ENCODE measurements around the gene C20orf141. TPM values are rescaled to one million over a fixed set of nuclear protein-coding genes. Genes with fewer than 3 reads are reported as not detected.
A peak's percentile ranks its signal among the peaks of the same experiment; 100 is the strongest.

Gene C20orf141
- total and polyA plus RNA-seq, 11 donors = not detected

DNA sequence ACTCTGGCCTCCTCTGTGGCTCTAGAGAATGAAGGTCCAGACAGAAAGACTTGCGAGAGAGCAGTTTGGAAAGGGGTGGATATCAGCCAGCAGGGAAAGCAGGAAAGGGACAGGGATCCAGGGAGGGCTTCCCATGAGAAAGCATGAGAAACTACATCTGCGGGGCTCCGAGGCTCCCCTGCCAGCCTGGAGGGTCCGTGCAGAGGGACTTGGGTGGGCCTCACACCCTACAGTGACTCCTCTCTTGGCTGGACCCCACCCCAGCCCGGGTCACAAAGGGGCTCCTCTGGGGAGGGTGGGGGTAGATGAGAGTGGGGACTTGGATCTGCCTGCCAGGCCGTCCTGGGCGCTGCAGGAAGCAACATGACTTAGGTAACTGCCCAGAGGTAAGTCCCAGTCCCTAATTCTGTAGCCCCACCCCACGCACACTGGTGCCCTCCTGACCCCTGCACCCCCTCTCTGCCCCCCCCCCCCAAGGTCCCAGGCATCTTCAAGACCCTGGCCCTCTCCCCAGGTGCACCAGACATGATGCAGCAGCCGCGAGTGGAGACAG lies 1.3 kb downstream of the C20orf141 start, which contains the start of gene TMEM239:
TMEM239 (plus strand) TSS at position 335 of the 553 bp plus-strand sequence; CDS start at position 526, 191 bp downstream.
- Histone ChIP-seq H3K27me3 (peaks cover 5 to 39% (median 15%) of the 10 kb centered on the region in 9 donors), H3K36me3 (no peaks in the 10 kb centered on the region), H3K4me1 (peaks cover 0 to 13% (median 0%) of the 10 kb centered on the region in 12 donors), H3K4me3 (no peak within 1 kb of the TSS), H3K27ac (peak within 1 kb of the TSS in 1 of 12 donors; percentile 49), H3K9me3 (peaks cover 0 to 16% (median 7%) of the 10 kb centered on the region in 12 donors)
- DNase-seq = no peak
- ATAC-seq = no peak
- TF ChIP-seq, protein P1, sequence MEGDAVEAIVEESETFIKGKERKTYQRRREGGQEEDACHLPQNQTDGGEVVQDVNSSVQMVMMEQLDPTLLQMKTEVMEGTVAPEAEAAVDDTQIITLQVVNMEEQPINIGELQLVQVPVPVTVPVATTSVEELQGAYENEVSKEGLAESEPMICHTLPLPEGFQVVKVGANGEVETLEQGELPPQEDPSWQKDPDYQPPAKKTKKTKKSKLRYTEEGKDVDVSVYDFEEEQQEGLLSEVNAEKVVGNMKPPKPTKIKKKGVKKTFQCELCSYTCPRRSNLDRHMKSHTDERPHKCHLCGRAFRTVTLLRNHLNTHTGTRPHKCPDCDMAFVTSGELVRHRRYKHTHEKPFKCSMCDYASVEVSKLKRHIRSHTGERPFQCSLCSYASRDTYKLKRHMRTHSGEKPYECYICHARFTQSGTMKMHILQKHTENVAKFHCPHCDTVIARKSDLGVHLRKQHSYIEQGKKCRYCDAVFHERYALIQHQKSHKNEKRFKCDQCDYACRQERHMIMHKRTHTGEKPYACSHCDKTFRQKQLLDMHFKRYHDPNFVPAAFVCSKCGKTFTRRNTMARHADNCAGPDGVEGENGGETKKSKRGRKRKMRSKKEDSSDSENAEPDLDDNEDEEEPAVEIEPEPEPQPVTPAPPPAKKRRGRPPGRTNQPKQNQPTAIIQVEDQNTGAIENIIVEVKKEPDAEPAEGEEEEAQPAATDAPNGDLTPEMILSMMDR (IDR thresholded peaks at IDR 0.05) = no peak
- no peak for TF ChIP-seq POLR2A (IDR thresholded peaks at IDR 0.05)
- 58 to 82% (median 71%) methylated on average over 8 to 10 of the region's 10 CpGs for WGBS, 4 donors
- intact Hi-C loops (cut with DNase I) = no loop called here

DNA sequence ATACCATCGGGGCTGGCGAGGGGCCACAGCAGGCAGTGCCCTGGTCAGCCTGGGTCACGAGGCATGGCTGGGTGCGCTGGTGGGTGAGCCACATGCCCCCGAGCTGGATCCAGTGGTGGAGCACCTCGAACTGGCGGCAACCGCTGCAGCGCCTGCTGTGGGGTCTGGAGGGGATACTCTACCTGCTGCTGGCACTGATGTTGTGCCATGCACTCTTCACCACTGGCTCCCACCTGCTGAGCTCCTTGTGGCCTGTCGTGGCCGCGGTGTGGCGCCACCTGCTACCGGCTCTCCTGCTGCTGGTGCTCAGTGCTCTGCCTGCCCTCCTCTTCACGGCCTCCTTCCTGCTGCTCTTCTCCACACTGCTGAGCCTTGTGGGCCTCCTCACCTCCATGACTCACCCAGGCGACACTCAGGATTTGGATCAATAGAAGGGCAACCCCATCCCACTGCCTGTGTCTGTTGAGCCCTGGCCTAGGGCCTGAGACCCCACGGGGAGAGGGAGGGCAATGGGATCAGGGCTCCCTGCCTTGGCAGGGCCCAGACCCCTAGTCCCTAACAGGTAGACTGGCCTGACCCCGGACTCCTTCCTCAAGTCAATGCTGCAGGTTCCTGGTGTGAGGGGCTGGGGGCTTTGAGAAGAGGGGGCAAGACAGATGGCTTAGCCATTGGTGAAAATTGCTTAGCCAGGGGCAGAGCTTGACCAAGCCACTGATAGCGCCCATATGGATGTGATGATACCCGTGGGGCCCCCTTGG lies 2.0 kb downstream of the C20orf141 start:
- no peak for DNase-seq
- H3K4me3 ChIP-seq = no peak overlapping the region
- H3K27ac ChIP-seq = no peak overlapping the region
- peaks cover 6 to 39% (median 21%) of the 10 kb centered on the region in 9 donors for H3K27me3 ChIP-seq
- no peak for ATAC-seq
- H3K36me3 ChIP-seq = no peaks in the 10 kb centered on the region
- intact Hi-C loops (cut with DNase I) = no loop called here
- H3K9me3 ChIP-seq = peaks cover 0 to 9% (median 6%) of the 10 kb centered on the region in 12 donors
- peaks cover 0 to 17% (median 0%) of the 10 kb centered on the region in 12 donors for H3K4me1 ChIP-seq
- TF ChIP-seq, protein P1 (IDR thresholded peaks at IDR 0.05) = no peak
- no peak for TF ChIP-seq POLR2A (IDR thresholded peaks at IDR 0.05)
- 73 to 81% (median 77%) methylated on average over 13 to 20 of the region's 20 CpGs for WGBS, 4 donors

DNA sequence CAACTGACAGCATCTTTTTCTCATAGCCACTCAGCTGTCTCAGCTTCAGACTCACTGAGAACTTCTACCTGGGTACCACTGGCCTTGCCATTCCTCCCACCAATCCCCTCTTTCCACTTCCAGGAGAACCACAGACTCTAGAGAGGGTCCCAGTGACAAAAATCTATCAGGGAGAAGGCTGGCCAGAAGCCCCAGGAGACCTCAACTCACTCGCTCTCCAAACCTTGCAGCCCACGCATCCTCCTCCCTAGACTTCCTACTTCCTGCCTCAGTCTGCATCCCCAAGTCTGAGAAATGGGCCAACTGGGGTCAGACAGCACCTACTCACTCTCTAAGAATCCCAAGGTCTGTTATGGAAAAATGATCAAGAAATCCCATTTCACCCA lies 2.5 kb downstream of the C20orf141 start:
- H3K9me3 ChIP-seq = peaks cover 0 to 4% (median under 1%) of the 10 kb centered on the region in 12 donors
- no peak for TF ChIP-seq POLR2A (IDR thresholded peaks at IDR 0.05)
- TF ChIP-seq, protein P1 (IDR thresholded peaks at IDR 0.05) = no peak
- intact Hi-C loops (cut with DNase I) = no loop called here
- peaks cover 0 to 20% (median 0%) of the 10 kb centered on the region in 12 donors for H3K4me1 ChIP-seq
- peaks cover 6 to 39% (median 26%) of the 10 kb centered on the region in 9 donors for H3K27me3 ChIP-seq
- DNase-seq (no peak), ATAC-seq (no peak)
- no peak overlapping the region for H3K4me3 ChIP-seq
- WGBS, 4 donors = 71 to 86% (median 74%) methylated on average over 2 of the region's 2 CpGs
- no peaks in the 10 kb centered on the region for H3K36me3 ChIP-seq
- H3K27ac ChIP-seq = no peak overlapping the region

DNA sequence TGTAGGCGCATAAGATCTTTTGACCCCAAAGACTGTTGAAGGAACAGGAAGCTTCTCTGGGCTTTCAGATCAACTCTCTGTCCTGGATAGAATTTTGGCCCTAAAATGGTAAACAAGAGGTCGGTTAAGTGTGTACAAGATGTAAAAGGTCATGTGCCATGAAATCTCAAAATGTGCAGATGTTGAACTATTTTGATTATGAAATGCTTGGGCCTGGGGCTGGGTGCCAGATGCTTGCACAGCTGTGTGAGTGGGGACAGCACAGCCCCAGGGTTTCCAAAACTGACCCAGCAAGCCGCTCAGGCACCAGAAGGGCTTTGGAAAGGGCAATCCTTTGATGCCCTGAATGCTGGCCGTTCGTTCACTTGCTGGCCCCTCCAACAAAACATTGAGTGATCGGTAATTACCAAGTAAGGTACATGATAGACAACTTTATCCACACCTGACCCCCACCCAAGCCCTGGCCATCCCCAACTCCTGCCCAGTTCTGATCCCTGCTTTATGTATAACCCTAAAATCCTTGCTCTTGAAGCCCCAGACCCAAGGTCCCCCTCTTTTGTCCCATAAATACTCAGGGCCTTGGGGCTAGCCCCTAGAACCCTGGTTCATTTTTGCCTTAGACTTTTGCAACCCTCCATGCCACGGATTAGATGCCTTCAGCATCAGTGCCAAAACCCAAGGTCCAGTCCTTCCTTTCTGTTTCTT lies 3.3 kb downstream of the C20orf141 start:
- ATAC-seq (peak in 1 of 4 donors; percentile 50), DNase-seq (peak in 1 of 5 donors; percentile 43)
- no peak for TF ChIP-seq POLR2A (IDR thresholded peaks at IDR 0.05)
- TF ChIP-seq, protein P1 (IDR thresholded peaks at IDR 0.05) = no peak
- H3K4me1 ChIP-seq = peaks cover 0 to 20% (median 0%) of the 10 kb centered on the region in 12 donors
- no peaks in the 10 kb centered on the region for H3K36me3 ChIP-seq
- no peaks in the 10 kb centered on the region for H3K9me3 ChIP-seq
- intact Hi-C loops (cut with DNase I) = no loop called here
- no peak overlapping the region for H3K27ac ChIP-seq
- no peak overlapping the region for H3K4me3 ChIP-seq
- WGBS, 4 donors = 81 to 86% (median 82%) methylated on average over 6 to 7 of the region's 7 CpGs
- H3K27me3 ChIP-seq = peaks cover 6 to 37% (median 25%) of the 10 kb centered on the region in 9 donors

Data from heart left ventricle (tissue), 16 donors.